Activated T-helper 17 cell treated with anti-CD3 and anti-CD28 coated beads, Interleukin-2, amount 50 U/mL, for 72 hours (primary cell): ENCODE data around the gene ELN. TPM values are rescaled to one million over a fixed set of nuclear protein-coding genes. Genes with fewer than 3 reads are reported as not detected.
"Not testable (repeated sequence)": the region's sequence is repeated elsewhere in the genome, so short reads cannot be mapped to it uniquely, and the experiment has no call there.

Experiments used
- ATAC-seq: fragments of 150-1000 bp; cut with Tn5 transposase; replicated peaks from 2 replicates; pipeline ENCODE4 v1.10.0; 2021; ENCODE audit warnings: mild to moderate bottlenecking, moderate library complexity
- H3K27ac Mint-ChIP-seq: one replicate; pipeline ENCODE4 v1.8.0; 2022; ENCODE audit warnings: mixed read lengths
- H3K27me3 Mint-ChIP-seq: one replicate; pipeline ENCODE4 v1.8.0; 2022; ENCODE audit warnings: mixed read lengths
- H3K36me3 Mint-ChIP-seq: one replicate; pipeline ENCODE4 v1.8.0; 2022; ENCODE audit warnings: low read depth, mild to moderate bottlenecking, mixed read lengths
- H3K4me1 Mint-ChIP-seq: one replicate; pipeline ENCODE4 v1.8.0; 2022; ENCODE audit warnings: mixed read lengths
- H3K4me3 Mint-ChIP-seq: one replicate; pipeline ENCODE4 v1.8.0; 2022; ENCODE audit warnings: mild to moderate bottlenecking, mixed read lengths
- H3K9me3 Mint-ChIP-seq: one replicate; pipeline ENCODE4 v1.8.0; 2022; ENCODE audit warnings: mixed read lengths
- total RNA-seq, 2 donors: library from RNA; stranded (reverse); gene quantifications; one replicate each; pipeline ENCODE4 v1.2.3, GENCODE V29; 2022

Gene ELN
- not detected for total RNA-seq

DNA sequence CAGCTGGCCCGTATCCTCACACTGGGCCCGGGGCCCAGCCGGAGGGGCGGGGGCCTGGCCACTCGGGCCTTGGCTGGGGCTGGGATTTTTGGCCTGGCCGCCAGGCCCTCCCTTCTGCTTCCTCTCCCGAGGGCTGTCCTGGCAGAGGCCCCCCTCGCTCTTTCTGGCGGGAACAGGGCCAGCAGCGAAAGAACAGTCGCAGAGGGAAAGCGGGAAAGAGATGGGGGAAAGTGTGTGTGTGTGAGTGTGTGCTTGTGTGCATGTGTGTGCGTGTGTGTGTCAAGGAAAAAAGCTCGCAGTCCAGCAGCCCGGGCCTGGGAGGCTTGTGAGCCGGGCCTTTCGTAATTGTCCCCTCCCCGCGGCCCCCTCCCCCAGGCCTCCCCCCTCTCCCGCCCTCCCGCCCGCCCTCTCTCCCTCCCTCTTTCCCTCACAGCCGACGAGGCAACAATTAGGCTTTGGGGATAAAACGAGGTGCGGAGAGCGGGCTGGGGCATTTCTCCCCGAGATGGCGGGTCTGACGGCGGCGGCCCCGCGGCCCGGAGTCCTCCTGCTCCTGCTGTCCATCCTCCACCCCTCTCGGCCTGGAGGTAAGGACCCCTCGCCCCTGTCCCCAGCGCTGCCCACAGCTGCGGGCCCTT lies at the start of gene ELN:
ELN (plus strand) TSS at position 491 of the 638 bp plus-strand sequence; CDS start at position 506, 15 bp downstream.
- Mint-ChIP-seq H3K4me1 (peaks cover 5% of the 10 kb centered on the region), H3K36me3 (no peaks in the 10 kb centered on the region), H3K4me3 (no peak within 1 kb of the TSS), H3K9me3 (no peaks in the 10 kb centered on the region), H3K27ac (no peak within 1 kb of the TSS), H3K27me3 (peaks cover 39% of the 10 kb centered on the region)
- ATAC-seq: no peak

GRCh38 chr7:73978661-73979563 lies 49.1 kb upstream of the ELN start:
- Mint-ChIP-seq H3K4me3 (no peak overlapping the region), H3K36me3 (no peaks in the 10 kb centered on the region), H3K27me3 (peaks cover 16% of the 10 kb centered on the region), H3K4me1 (no peaks in the 10 kb centered on the region), H3K9me3 (no peaks in the 10 kb centered on the region), H3K27ac (no peak overlapping the region)
- ATAC-seq: no peak

DNA sequence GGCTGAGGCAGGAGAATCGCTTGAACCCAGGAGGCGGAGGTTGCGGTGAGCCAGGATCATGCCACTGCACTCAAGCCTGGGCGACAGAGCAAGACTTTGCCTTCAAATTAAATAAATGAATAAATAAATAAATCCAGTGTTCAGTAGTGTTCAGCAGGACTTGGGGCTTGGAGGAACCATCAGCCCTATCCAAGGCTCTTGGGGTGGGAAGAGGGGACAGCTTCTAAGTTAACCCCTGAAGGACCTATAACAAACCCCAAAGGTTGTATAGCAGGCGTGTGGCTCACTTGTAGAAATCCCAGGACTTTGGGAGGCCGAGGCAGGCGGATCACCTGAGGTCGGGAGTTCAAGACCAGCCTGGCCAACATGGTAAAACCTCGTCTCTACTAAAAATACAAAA lies 48.3 kb upstream of the ELN start:
- peaks cover 13% of the 10 kb centered on the region for H3K27me3 Mint-ChIP-seq
- H3K36me3 Mint-ChIP-seq, ATAC-seq, H3K27ac Mint-ChIP-seq, H3K4me1 Mint-ChIP-seq, H3K4me3 Mint-ChIP-seq, H3K9me3 Mint-ChIP-seq: not testable (repeated sequence)

- Mint-ChIP-seq H3K9me3 (no peaks in the 10 kb centered on the region), H3K27me3 (peaks cover 13% of the 10 kb centered on the region), H3K27ac (no peak overlapping the region), H3K4me1 (no peaks in the 10 kb centered on the region), H3K4me3 (no peak overlapping the region), H3K36me3 (no peaks in the 10 kb centered on the region)
- no peak for ATAC-seq
These were observed 47.8 kb upstream of the ELN start for GRCh38 chr7:73980206-73980605.

- Mint-ChIP-seq H3K27ac (no peak overlapping the region), H3K4me1 (no peaks in the 10 kb centered on the region), H3K4me3 (no peak overlapping the region), H3K27me3 (peaks cover 8% of the 10 kb centered on the region), H3K36me3 (no peaks in the 10 kb centered on the region), H3K9me3 (no peaks in the 10 kb centered on the region)
- no peak for ATAC-seq
These were observed 46.0 kb upstream of the ELN start for GRCh38 chr7:73981933-73982332.

DNA sequence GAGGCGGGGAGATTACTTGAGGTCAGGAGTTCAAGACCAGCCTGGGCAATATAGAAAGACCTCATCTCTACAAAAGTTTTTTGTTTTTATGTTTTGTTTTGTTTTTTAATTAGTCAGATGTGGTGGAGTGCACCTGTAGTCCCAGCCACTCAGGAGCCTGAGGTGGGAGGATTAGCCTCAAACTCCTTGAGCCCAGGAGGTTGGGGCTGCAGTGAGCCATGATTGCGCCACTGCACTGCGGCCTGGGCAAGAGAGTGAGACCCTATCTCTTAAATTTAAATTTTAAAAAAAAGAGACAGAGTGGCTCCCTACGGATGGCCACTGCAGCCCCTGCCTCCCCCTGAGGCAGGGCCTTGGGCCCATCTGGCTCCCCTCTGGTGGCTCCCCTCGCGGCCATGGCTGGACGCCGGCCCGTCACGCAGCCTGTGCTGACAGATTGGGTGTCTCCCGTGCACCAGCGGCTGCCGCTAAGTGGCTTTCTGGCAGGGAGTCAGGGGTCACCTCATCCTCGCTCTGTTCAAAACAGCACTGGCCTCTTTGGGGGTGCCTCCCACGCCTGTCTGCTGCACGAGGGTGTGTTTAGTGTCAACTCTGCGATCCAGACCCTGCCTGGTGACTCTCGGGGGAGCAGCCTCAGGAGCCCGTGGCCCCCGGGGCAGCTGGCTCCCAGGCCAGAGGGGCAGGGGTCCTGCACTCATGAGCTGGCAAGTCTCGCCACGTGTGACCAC lies 44.4 kb upstream of the ELN start:
- Mint-ChIP-seq H3K27me3 (peaks cover 8% of the 10 kb centered on the region), H3K36me3 (no peaks in the 10 kb centered on the region), H3K4me1 (no peaks in the 10 kb centered on the region), H3K9me3 (no peaks in the 10 kb centered on the region), H3K27ac (no peak overlapping the region), H3K4me3 (no peak overlapping the region)
- no peak for ATAC-seq

DNA sequence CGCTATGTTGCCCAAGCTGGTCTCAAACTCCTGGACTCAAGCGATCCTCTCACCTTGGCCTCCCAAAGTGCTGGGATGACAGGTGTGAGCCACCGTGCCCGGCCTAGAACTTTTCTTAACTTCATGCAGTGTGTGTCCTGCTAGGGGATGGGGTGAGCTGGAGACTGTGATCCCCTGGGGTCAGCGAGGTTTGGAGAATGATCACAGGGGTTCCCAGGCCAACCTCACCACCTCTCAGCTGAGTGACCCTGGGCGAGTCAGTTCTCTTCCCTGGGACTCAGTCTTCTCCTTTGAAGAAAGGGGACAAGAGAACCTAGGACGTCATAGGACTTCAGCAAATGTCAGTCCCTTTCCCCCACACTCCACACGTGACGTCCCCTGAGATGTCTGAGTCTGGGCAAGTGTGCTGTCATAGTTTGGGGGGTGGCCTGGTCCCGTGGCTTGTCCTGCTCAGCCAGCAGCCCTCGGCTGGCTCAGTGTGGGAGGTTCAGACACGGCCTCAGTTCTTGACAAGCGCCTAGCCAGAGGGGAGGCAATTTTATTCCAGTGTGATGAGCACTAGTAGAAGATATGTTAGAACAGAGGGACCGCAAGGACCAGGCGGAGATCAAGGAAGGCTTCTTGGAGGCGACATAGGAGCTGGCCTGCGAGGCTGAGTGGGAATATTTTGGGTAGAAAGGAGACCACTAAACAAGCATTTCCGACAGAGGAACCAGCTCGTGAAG lies 43.3 kb upstream of the ELN start:
- Mint-ChIP-seq H3K9me3 (no peaks in the 10 kb centered on the region), H3K27me3 (peaks cover 8% of the 10 kb centered on the region), H3K4me3 (no peak overlapping the region), H3K27ac (no peak overlapping the region), H3K4me1 (no peaks in the 10 kb centered on the region), H3K36me3 (no peaks in the 10 kb centered on the region)
- ATAC-seq: no peak

- H3K27ac Mint-ChIP-seq: no peak overlapping the region
- H3K27me3 Mint-ChIP-seq: peaks cover 4% of the 10 kb centered on the region
- no peak for ATAC-seq
These were observed 42.2 kb upstream of the ELN start for GRCh38 chr7:73985737-73986141.

DNA sequence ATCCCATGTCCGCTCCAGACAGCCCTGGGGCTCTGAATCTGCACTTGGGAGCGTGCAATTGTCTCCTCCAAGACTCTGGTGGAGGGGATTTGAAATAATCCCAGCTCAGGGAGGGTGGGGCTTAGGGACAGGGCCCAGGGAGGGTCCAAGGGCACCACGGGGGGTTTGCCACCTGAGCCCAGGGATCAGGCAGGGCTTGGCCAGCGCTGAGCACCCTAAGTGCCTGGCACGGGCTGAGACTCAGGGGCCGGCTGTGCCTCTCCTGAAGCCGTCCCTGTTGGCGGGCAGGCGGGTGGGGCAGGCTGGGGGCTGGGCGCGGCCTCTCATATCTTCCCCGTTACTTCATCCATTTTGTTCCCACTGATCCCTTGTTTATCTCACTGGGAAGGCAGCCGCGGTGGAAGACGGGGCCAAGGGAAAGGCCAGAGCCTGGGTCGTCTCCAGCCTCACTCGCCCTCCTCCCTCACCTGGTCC lies 41.8 kb upstream of the ELN start:
- Mint-ChIP-seq H3K4me1 (no peaks in the 10 kb centered on the region), H3K27ac (no peak overlapping the region), H3K9me3 (no peaks in the 10 kb centered on the region), H3K27me3 (peaks cover 2% of the 10 kb centered on the region), H3K4me3 (no peak overlapping the region), H3K36me3 (no peaks in the 10 kb centered on the region)
- ATAC-seq: no peak

More at GRCh38 chr7:73985737-73986141, 42.2 kb upstream of the ELN start:
- no peaks in the 10 kb centered on the region for H3K36me3 Mint-ChIP-seq
- no peak overlapping the region for H3K4me3 Mint-ChIP-seq
- no peaks in the 10 kb centered on the region for H3K9me3 Mint-ChIP-seq
- no peaks in the 10 kb centered on the region for H3K4me1 Mint-ChIP-seq

DNA sequence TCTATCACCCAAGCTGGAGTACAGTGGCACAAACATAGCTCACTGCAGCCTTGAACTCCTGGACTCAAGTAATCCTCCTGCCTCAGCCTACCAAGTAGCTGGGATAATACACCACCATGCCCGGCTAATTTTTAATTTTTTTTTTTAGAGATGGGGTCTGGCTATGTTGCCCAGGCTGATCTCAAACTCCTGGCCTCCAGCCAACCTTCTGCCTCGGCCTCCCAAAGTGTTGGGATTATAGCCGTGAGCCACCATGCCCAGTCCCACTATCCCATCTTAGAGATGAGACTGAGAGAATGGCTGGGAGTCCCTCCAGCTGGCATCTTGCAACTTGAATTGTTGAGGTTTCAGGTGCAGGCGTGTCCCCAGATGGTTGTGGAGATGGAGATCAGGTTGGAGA lies 40.7 kb upstream of the ELN start:
- Mint-ChIP-seq H3K4me3 (no peak overlapping the region), H3K27ac (no peak overlapping the region), H3K9me3 (no peaks in the 10 kb centered on the region), H3K36me3 (no peaks in the 10 kb centered on the region), H3K27me3 (no peaks in the 10 kb centered on the region), H3K4me1 (no peaks in the 10 kb centered on the region)
- ATAC-seq: no peak

- no peak overlapping the region for H3K4me3 Mint-ChIP-seq
These were observed 39.8 kb upstream of the ELN start for GRCh38 chr7:73988197-73988596.

DNA sequence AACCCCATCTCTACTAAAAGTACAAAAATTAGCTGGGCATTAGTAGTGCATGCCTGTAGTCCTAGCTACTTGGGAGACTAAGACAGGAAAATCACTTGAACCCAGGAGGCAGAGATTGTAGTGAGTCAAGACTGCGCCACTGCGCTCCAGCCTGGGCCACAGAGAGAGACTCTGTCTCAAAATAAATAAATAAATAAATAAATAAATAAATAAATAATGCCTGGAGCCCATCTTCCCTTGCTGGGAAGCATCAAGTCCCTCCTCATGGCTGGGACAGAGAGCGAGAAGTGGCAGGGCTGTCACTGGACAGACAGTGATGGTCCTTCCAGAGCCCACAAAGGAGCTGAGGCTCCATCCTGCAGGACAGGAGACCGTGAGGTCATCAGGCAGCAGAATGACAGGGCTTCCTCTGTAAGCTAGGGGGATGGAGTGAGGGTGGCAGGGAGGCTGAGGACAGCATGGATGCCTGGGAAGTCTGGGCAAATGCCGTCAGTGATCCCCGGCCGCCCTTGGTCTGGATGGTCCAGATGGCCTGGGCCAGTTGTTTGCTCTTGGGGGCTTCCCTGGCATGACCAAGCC lies 36.4 kb upstream of the ELN start:
- ATAC-seq: no peak
- no peaks in the 10 kb centered on the region for H3K36me3 Mint-ChIP-seq
- H3K4me3 Mint-ChIP-seq: no peak overlapping the region
- peaks cover under 1% of the 10 kb centered on the region for H3K27me3 Mint-ChIP-seq
- H3K4me1 Mint-ChIP-seq: no peaks in the 10 kb centered on the region
- H3K27ac Mint-ChIP-seq: no peak overlapping the region
- peaks cover 10% of the 10 kb centered on the region for H3K9me3 Mint-ChIP-seq

More at GRCh38 chr7:73988197-73988596, 39.8 kb upstream of the ELN start:
- Mint-ChIP-seq H3K27me3 (no peaks in the 10 kb centered on the region), H3K36me3 (no peaks in the 10 kb centered on the region), H3K27ac (no peak overlapping the region), H3K4me1 (no peaks in the 10 kb centered on the region), H3K9me3 (no peaks in the 10 kb centered on the region)
- no peak for ATAC-seq

- Mint-ChIP-seq H3K36me3 (no peaks in the 10 kb centered on the region), H3K27me3 (peaks cover 6% of the 10 kb centered on the region), H3K9me3 (peaks cover 10% of the 10 kb centered on the region), H3K27ac (no peak overlapping the region), H3K4me3 (no peak overlapping the region), H3K4me1 (no peaks in the 10 kb centered on the region)
- no peak for ATAC-seq
These were observed 35.8 kb upstream of the ELN start for GRCh38 chr7:73992101-73992562.

DNA sequence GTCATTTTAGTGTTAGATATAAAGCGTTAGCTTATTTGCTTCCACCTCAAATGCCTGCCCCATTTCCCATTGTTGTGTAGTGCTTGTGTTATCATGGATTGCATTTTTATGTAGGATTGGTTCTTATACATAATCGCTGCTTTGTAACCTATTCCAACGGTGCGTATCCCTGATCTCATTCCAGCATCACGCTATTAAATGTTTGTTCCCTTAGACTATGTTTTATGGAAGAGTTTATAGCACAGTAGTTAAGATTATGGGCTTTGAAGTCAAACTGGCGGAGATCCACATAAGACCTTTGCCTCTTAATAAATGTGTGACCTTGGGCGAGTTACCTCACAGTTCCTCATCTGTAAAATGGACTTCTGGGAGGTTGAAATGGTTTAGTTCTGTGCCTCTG lies 34.0 kb upstream of the ELN start:
- Mint-ChIP-seq H3K4me1 (no peaks in the 10 kb centered on the region), H3K27ac (no peak overlapping the region), H3K4me3 (no peak overlapping the region), H3K27me3 (peaks cover 8% of the 10 kb centered on the region), H3K9me3 (peaks cover 10% of the 10 kb centered on the region), H3K36me3 (no peaks in the 10 kb centered on the region)
- no peak for ATAC-seq
